ENCODE measurements around the gene MLST8. TPM values are rescaled to one million over a fixed set of nuclear protein-coding genes. Genes with fewer than 3 reads are reported as not detected.
"Not testable (repeated sequence)": the region's sequence is repeated elsewhere in the genome, so short reads cannot be mapped to it uniquely, and the experiment has no call there.

MLST8 gene
- total and polyA plus RNA-seq, 4 donors = 11.1 to 26.7 (median 20.2) TPM

DNA sequence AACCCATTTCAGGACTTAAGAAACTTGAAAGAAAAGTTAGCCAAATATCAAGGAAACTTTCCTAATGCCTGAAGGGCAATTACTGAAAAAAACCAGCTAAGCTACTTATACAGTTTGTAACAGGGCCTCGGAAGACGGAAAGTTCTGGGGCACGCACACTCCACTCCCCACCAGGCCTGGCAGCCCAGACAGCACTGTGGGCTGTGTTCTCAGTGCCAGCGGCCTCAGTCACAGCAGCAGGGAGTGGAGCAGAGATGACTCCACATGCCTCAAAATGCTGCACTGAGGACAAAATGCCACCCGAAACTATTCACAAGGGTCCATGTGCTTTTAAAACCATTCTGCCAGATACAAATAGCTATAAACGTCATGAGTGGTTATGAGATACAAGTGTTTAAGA, 52.5 kb downstream of the MLST8 start:
- WGBS = 97% methylated on average over 6 of the region's 6 CpGs
- Histone ChIP-seq H3K9me3 (ENCODE audit: control insufficient read depth in 4 of 4, low read length in 3 of 4) (no peaks in the 10 kb centered on the region), H3K4me1 (ENCODE audit: control insufficient read depth in 4 of 4, insufficient read depth in 4 of 4, low read length in 3 of 4) (peaks cover 0 to 15% (median 12%) of the 10 kb centered on the region in 4 donors), H3K27ac (ENCODE audit: low read depth in 1 of 2, low read length in 2 of 2) (no peak overlapping the region), H3K27me3 (ENCODE audit: control insufficient read depth in 4 of 4, insufficient read depth in 4 of 4, low read length in 3 of 4) (no peaks in the 10 kb centered on the region), H3K9ac (ENCODE audit: low read depth in 1 of 2, low read length in 2 of 2) (no peak overlapping the region), H3K36me3 (ENCODE audit: control insufficient read depth in 4 of 4, insufficient read depth in 3 of 4, low read depth in 1 of 4, low read length in 3 of 4) (peaks cover 21 to 69% (median 43%) of the 10 kb centered on the region in 4 donors), H3K4me3 (ENCODE audit: low read depth in 1 of 3, low read length in 3 of 3) (no peak overlapping the region)
- TF ChIP-seq HNF4G (IDR thresholded peaks at IDR 0.05) (no peak), JUND (IDR thresholded peaks at IDR 0.05) (no peak), FOXA2 (IDR thresholded peaks at IDR 0.05) (no peak), FOXA1 (IDR thresholded peaks at IDR 0.05) (no peak), SP1 (IDR thresholded peaks at IDR 0.05) (no peak), NR2F2 (IDR thresholded peaks at IDR 0.05) (no peak), HNF4A (conservative IDR thresholded peaks at IDR 0.05) (no peak), TAF1 (conservative IDR thresholded peaks at IDR 0.05) (no peak)
- TF ChIP-seq, protein P1, sequence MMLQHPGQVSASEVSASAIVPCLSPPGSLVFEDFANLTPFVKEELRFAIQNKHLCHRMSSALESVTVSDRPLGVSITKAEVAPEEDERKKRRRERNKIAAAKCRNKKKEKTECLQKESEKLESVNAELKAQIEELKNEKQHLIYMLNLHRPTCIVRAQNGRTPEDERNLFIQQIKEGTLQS (IDR thresholded peaks at IDR 0.05) = no peak
- TF ChIP-seq, protein P2, sequence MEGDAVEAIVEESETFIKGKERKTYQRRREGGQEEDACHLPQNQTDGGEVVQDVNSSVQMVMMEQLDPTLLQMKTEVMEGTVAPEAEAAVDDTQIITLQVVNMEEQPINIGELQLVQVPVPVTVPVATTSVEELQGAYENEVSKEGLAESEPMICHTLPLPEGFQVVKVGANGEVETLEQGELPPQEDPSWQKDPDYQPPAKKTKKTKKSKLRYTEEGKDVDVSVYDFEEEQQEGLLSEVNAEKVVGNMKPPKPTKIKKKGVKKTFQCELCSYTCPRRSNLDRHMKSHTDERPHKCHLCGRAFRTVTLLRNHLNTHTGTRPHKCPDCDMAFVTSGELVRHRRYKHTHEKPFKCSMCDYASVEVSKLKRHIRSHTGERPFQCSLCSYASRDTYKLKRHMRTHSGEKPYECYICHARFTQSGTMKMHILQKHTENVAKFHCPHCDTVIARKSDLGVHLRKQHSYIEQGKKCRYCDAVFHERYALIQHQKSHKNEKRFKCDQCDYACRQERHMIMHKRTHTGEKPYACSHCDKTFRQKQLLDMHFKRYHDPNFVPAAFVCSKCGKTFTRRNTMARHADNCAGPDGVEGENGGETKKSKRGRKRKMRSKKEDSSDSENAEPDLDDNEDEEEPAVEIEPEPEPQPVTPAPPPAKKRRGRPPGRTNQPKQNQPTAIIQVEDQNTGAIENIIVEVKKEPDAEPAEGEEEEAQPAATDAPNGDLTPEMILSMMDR (IDR thresholded peaks at IDR 0.05; ENCODE audit: low read depth, low read length, missing input control) = no peak
- TF ChIP-seq, protein P3, sequence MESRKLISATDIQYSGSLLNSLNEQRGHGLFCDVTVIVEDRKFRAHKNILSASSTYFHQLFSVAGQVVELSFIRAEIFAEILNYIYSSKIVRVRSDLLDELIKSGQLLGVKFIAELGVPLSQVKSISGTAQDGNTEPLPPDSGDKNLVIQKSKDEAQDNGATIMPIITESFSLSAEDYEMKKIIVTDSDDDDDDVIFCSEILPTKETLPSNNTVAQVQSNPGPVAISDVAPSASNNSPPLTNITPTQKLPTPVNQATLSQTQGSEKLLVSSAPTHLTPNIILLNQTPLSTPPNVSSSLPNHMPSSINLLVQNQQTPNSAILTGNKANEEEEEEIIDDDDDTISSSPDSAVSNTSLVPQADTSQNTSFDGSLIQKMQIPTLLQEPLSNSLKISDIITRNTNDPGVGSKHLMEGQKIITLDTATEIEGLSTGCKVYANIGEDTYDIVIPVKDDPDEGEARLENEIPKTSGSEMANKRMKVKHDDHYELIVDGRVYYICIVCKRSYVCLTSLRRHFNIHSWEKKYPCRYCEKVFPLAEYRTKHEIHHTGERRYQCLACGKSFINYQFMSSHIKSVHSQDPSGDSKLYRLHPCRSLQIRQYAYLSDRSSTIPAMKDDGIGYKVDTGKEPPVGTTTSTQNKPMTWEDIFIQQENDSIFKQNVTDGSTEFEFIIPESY (IDR thresholded peaks at IDR 0.05) = no peak
- no peak for DNase-seq (ENCODE audit: low spot score)

DNA sequence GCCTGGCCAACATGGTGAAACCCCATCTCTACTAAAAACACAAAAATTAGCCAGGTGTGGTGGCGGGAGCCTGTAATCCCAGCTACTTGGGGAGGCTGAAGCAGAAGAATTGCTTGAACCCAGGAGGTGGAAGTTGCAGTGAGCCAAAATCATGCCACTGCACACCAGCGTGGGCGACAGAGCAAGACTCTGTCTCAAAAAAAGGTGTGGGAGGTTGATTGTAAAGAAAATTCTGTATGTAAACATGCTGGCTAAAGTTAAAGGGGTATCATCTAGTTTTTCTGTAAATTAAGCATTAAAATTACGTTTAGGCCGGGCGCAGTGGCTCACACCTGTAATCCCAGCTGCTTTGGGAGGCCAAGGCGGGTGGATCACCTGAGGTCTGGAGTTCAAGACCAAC, 53.3 kb downstream of the MLST8 start:
- not testable (repeated sequence) for H3K27me3 ChIP-seq (ENCODE audit: control insufficient read depth in 4 of 4, insufficient read depth in 4 of 4, low read length in 3 of 4); H3K4me1 ChIP-seq (ENCODE audit: control insufficient read depth in 4 of 4, insufficient read depth in 4 of 4, low read length in 3 of 4); H3K9ac ChIP-seq (ENCODE audit: low read depth in 1 of 2, low read length in 2 of 2); DNase-seq (ENCODE audit: low spot score); H3K27ac ChIP-seq (ENCODE audit: low read depth in 1 of 2, low read length in 2 of 2); H3K4me3 ChIP-seq (ENCODE audit: low read depth in 1 of 3, low read length in 3 of 3); H3K9me3 ChIP-seq (ENCODE audit: control insufficient read depth in 4 of 4, low read length in 3 of 4)
- WGBS = 98% methylated on average over 7 of the region's 7 CpGs
- peaks cover 23 to 75% (median 48%) of the 10 kb centered on the region in 4 donors for H3K36me3 ChIP-seq (ENCODE audit: control insufficient read depth in 4 of 4, insufficient read depth in 3 of 4, low read depth in 1 of 4, low read length in 3 of 4)

Other genes starting within 250 kb of the MLST8 start
- gene NDUFB10, start 245.9 kb upstream of the MLST8 start, total RNA-seq = 100 to 1,000 TPM in 1 of 2 donors, 10 to 100 TPM in 1; 93.9 to 110 TPM
- 100 to 1,000 TPM; 156 to 195 TPM for gene NDUFB10, start 245.9 kb upstream of the MLST8 start, polyA plus RNA-seq
- gene RPS2, start 240.6 kb upstream of the MLST8 start, total RNA-seq = 1,000 to 10,000 TPM in 1 of 2 donors, 100 to 1,000 TPM in 1; 621 to 1,440 TPM
- gene RPS2, start 240.6 kb upstream of the MLST8 start, polyA plus RNA-seq = 1,000 to 10,000 TPM in 1 of 2 donors, 100 to 1,000 TPM in 1; 524 to 1,259 TPM
- gene RNF151, start 238.6 kb upstream of the MLST8 start, total RNA-seq = not detected
- not detected for gene RNF151, start 238.6 kb upstream of the MLST8 start, polyA plus RNA-seq
- 10 to 100 TPM; 12.5 to 13.9 TPM for gene TBL3, start 233.4 kb upstream of the MLST8 start, total RNA-seq
- 10 to 100 TPM; 14.5 to 24.3 TPM for gene TBL3, start 233.4 kb upstream of the MLST8 start, polyA plus RNA-seq
- under 1 TPM; 0.28 to 0.67 TPM for gene NOXO1, start 224.0 kb upstream of the MLST8 start, total RNA-seq
- under 1 TPM in 1 of 2 donors, not detected in 1; 0.63 TPM for gene NOXO1, start 224.0 kb upstream of the MLST8 start, polyA plus RNA-seq
- gene GFER, start 221.3 kb upstream of the MLST8 start, total RNA-seq = 1 to 10 TPM; 7.4 to 9.0 TPM
- 10 to 100 TPM; 21.3 to 28.4 TPM for gene GFER, start 221.3 kb upstream of the MLST8 start, polyA plus RNA-seq
- under 1 TPM; 0.17 to 0.47 TPM for gene SYNGR3, start 215.5 kb upstream of the MLST8 start, total RNA-seq
- under 1 TPM in 1 of 2 donors, not detected in 1; 0.09 TPM for gene SYNGR3, start 215.5 kb upstream of the MLST8 start, polyA plus RNA-seq
- 10 to 100 TPM; 12.8 to 19.7 TPM for gene ZNF598, start 195.6 kb upstream of the MLST8 start, total RNA-seq
- 10 to 100 TPM in 1 of 2 donors, 1 to 10 TPM in 1; 2.7 to 28.4 TPM for gene ZNF598, start 195.6 kb upstream of the MLST8 start, polyA plus RNA-seq
- gene NPW, start 185.7 kb upstream of the MLST8 start, total RNA-seq = 1 to 10 TPM; 1.3 to 8.4 TPM
- gene NPW, start 185.7 kb upstream of the MLST8 start, polyA plus RNA-seq = 10 to 100 TPM in 1 of 2 donors, 1 to 10 TPM in 1; 9.9 to 20.6 TPM
- gene NHERF2, start 178.6 kb upstream of the MLST8 start, total RNA-seq = 10 to 100 TPM; 36.6 to 85.8 TPM
- gene NHERF2, start 178.6 kb upstream of the MLST8 start, polyA plus RNA-seq = 100 to 1,000 TPM in 1 of 2 donors, 10 to 100 TPM in 1; 62.4 to 205 TPM
- gene NTHL1, start 157.6 kb upstream of the MLST8 start, total RNA-seq = 10 to 100 TPM; 10.4 to 12.7 TPM
- gene NTHL1, start 157.6 kb upstream of the MLST8 start, polyA plus RNA-seq = 100 to 1,000 TPM in 1 of 2 donors, 10 to 100 TPM in 1; 25.4 to 166 TPM
- 10 to 100 TPM; 28.3 to 51.2 TPM for gene TSC2, start 157.5 kb upstream of the MLST8 start, total RNA-seq
- gene TSC2, start 157.5 kb upstream of the MLST8 start, polyA plus RNA-seq = 10 to 100 TPM; 23.3 to 29.1 TPM
- gene PKD1, start 69.6 kb upstream of the MLST8 start, total RNA-seq = 10 to 100 TPM; 30.6 to 58.4 TPM
- 10 to 100 TPM in 1 of 2 donors, 1 to 10 TPM in 1; 8.0 to 20.6 TPM for gene PKD1, start 69.6 kb upstream of the MLST8 start, polyA plus RNA-seq
- gene RAB26, start 56.8 kb upstream of the MLST8 start, total RNA-seq = 1 to 10 TPM; 1.9 to 3.9 TPM
- gene RAB26, start 56.8 kb upstream of the MLST8 start, polyA plus RNA-seq = 1 to 10 TPM; 2.6 to 3.4 TPM
- gene TRAF7, start 49.7 kb upstream of the MLST8 start, total RNA-seq = 10 to 100 TPM; 33.2 to 34.8 TPM
- 10 to 100 TPM; 14.7 to 36.6 TPM for gene TRAF7, start 49.7 kb upstream of the MLST8 start, polyA plus RNA-seq
- gene CASKIN1, start 8.8 kb upstream of the MLST8 start, total RNA-seq = under 1 TPM; under 0.01 to 0.09 TPM
- gene CASKIN1, start 8.8 kb upstream of the MLST8 start, polyA plus RNA-seq = under 1 TPM in 1 of 2 donors, not detected in 1; 0.17 TPM
- 1 to 10 TPM; 1.9 TPM for gene BRICD5, start 5.4 kb downstream of the MLST8 start, total RNA-seq
- gene BRICD5, start 5.4 kb downstream of the MLST8 start, polyA plus RNA-seq = under 1 TPM; 0.26 to 0.91 TPM
- 1 to 10 TPM; 5.8 to 9.9 TPM for gene PGP, start 9.4 kb downstream of the MLST8 start, total RNA-seq
- gene PGP, start 9.4 kb downstream of the MLST8 start, polyA plus RNA-seq = 1 to 10 TPM; 3.4 to 6.8 TPM
- gene E4F1, start 18.1 kb downstream of the MLST8 start, total RNA-seq = 10 to 100 TPM; 16.5 to 19.1 TPM
- gene E4F1, start 18.1 kb downstream of the MLST8 start, polyA plus RNA-seq = 10 to 100 TPM in 1 of 2 donors, 1 to 10 TPM in 1; 4.4 to 11.0 TPM
- under 1 TPM; 0.37 to 0.67 TPM for gene DNASE1L2, start 31.0 kb downstream of the MLST8 start, total RNA-seq
- gene DNASE1L2, start 31.0 kb downstream of the MLST8 start, polyA plus RNA-seq = under 1 TPM; 0.13 to 0.20 TPM
- 10 to 100 TPM; 36.8 to 53.0 TPM for gene ECI1, start 46.1 kb downstream of the MLST8 start, total RNA-seq
- gene ECI1, start 46.1 kb downstream of the MLST8 start, polyA plus RNA-seq = 100 to 1,000 TPM; 106 to 107 TPM
- gene RNPS1, start 62.7 kb downstream of the MLST8 start, total RNA-seq = 10 to 100 TPM; 36.5 to 38.2 TPM
- gene RNPS1, start 62.7 kb downstream of the MLST8 start, polyA plus RNA-seq = 10 to 100 TPM; 31.3 to 36.9 TPM
- 1 to 10 TPM in 1 of 2 donors, under 1 TPM in 1; 0.47 to 1.1 TPM for gene ABCA3, start 135.3 kb downstream of the MLST8 start, total RNA-seq
- 1 to 10 TPM in 1 of 2 donors, under 1 TPM in 1; 0.51 to 1.0 TPM for gene ABCA3, start 135.3 kb downstream of the MLST8 start, polyA plus RNA-seq
- 10 to 100 TPM in 1 of 2 donors, 1 to 10 TPM in 1; 1.8 to 46.3 TPM for gene CCNF, start 224.0 kb downstream of the MLST8 start, total RNA-seq
- gene CCNF, start 224.0 kb downstream of the MLST8 start, polyA plus RNA-seq = 1 to 10 TPM in 1 of 2 donors, under 1 TPM in 1; 0.88 to 1.8 TPM

Data from liver (tissue), 9 donors.